HepG2 (cell line): ENCODE data around the gene MAOB. TPM values are rescaled to one million over a fixed set of nuclear protein-coding genes. Genes with fewer than 3 reads are reported as not detected.

Experiments used
- ATAC-seq: fragments of 200-7000 bp; cut with Tn5 transposase; 3 replicates; pipeline ENCODE4 v1.9.1; 2020; ENCODE audit warnings: mild to moderate bottlenecking, moderate library complexity
- BruUV-seq: library from RNA; stranded (reverse); fragments of 400-500 nt; replicated peaks from 2 replicates; lab custom pipeline; 2021; lab: Mats Ljungman, UMichigan
- CTCF ChIA-PET: fragments of 300-600 bp; formaldehyde crosslinking; extraction: SDS; loops from one replicate; lab custom pipeline; 2021; ENCODE audit warnings: low total read pairs, inconsistent platforms, low intra/inter-chr PET ratio; lab: Yijun Ruan, JAX
- POLR2A ChIA-PET: fragments of 350-600 bp; sonication (Branson Sonifier 250); formaldehyde crosslinking; loops from one replicate; lab custom pipeline; 2020; ENCODE audit warnings: antibody characterized with exemption, inconsistent platforms; lab: Yijun Ruan, JAX
- DNase-seq: peaks from one replicate; pipeline ENCODE4 v3.0.0-alpha.2; 2015; ENCODE audit warnings: low spot score
- FAIRE-seq: peaks from 3 replicates; lab custom pipeline; 2011; peaks lifted over from hg19 to GRCh38; lab: Jason Lieb, UNC
- H2AFZ ChIP-seq: one replicate; pipeline ENCODE4 v1.6.1; 2011; ENCODE audit warnings: low read length, inconsistent platforms
- H3K27ac ChIP-seq: fragments of 300-600 bp; 3 replicates; pipeline ENCODE4 v1.8.0; 2011; ENCODE audit warnings: mixed run types, mild to moderate bottlenecking, mixed read lengths, low read length, inconsistent platforms; ENCODE audit not compliant: insufficient read depth; ENCODE audit errors: extremely low read length
- H3K27me3 ChIP-seq, 2 experiments: fragments of 200-600 bp in 1 of 2; 2 replicates in 1 of 2; 3 replicates in 1 of 2; pipeline versions ENCODE4 v1.6.0 to v1.8.0; 2011; ENCODE audit warnings: low read length in 2 of 2, mild to moderate bottlenecking in 2 of 2, moderate library complexity in 2 of 2, inconsistent platforms in 1 of 2; ENCODE audit not compliant: insufficient read depth in 2 of 2, control insufficient read depth in 1 of 2
- H3K36me3 ChIP-seq, 2 experiments: fragments of 200-600 bp in 1 of 2; replicated peaks in 1 of 2; 2 replicates in 1 of 2; 3 replicates in 1 of 2; pipeline versions ENCODE4 v1.5.1 to v1.8.0; 2011; ENCODE audit warnings: low read length in 2 of 2, inconsistent platforms in 1 of 2; ENCODE audit not compliant: insufficient read depth in 2 of 2, control insufficient read depth in 1 of 2
- H3K4me1 ChIP-seq: 2 replicates; pipeline ENCODE4 v1.5.1; 2012; ENCODE audit warnings: low read length, inconsistent platforms; ENCODE audit not compliant: insufficient read depth
- H3K4me2 ChIP-seq: 2 replicates; pipeline ENCODE4 v1.6.0; 2011; ENCODE audit warnings: low read depth, low read length, inconsistent platforms
- H3K4me3 ChIP-seq, 3 experiments: fragments of 200-600 bp in 1 of 3; sonication (generic), shearing (Covaris generic) in 1 of 3; replicated peaks in 1 of 3; 2 replicates each; pipeline ENCODE4 v1.5.1; 2011 to 2016; ENCODE audit warnings: low read length in 3 of 3, inconsistent platforms in 2 of 3, low read depth in 2 of 3, mild to moderate bottlenecking in 2 of 3, control low read depth in 1 of 3, mixed read lengths in 1 of 3; ENCODE audit not compliant: insufficient read depth in 1 of 3
- H3K79me2 ChIP-seq: one replicate; pipeline ENCODE4 v1.6.1; 2011; ENCODE audit warnings: low read length, inconsistent platforms; ENCODE audit not compliant: insufficient read depth
- H3K9ac ChIP-seq: 2 replicates; pipeline ENCODE4 v1.6.0; 2011; ENCODE audit warnings: mild to moderate bottlenecking, low read depth, low read length, inconsistent platforms; ENCODE audit not compliant: insufficient read depth
- H3K9me3 ChIP-seq: 2 replicates; pipeline ENCODE4 v1.5.1; 2012; ENCODE audit warnings: mild to moderate bottlenecking, low read length
- H4K20me1 ChIP-seq: 2 replicates; pipeline ENCODE4 v1.6.0; 2011; ENCODE audit warnings: inconsistent platforms, mild to moderate bottlenecking, low read length, moderate library complexity; ENCODE audit not compliant: insufficient read depth
- MLXIP ChIP-seq: sonication (generic); formaldehyde crosslinking; IDR thresholded peaks from 2 replicates; pipeline ENCODE4 v1.9.0; 2021; ENCODE audit warnings: missing genetic modification reagents, borderline replicate concordance
- RBM39 ChIP-seq: fragments of 200-400 bp; formaldehyde crosslinking; IDR thresholded peaks from one replicate; pipeline ENCODE4 v1.6.1; 2018; ENCODE audit warnings: antibody characterized with exemption, mild to moderate bottlenecking, low read depth, low read length; ENCODE audit not compliant: poor library complexity, severe bottlenecking
- WGBS: methylation state at CpG from one replicate; pipeline ENCODE4 v1.1.6; 2017; ENCODE audit warnings: low lambda C conversion rate; 5-methylcytosine and 5-hydroxymethylcytosine counted together
- in situ Hi-C: cut with HindIII; loops from 2 replicates; pipeline ENCODE4 v1.10.0; 2017; ENCODE audit warnings: low pct_unique_long_range_greater_than_20kb; ENCODE audit not compliant: extremely low pct_ligation_motif_present
- intact Hi-C: fragments of 100-400 bp; cut with micrococcal nuclease; formaldehyde crosslinking; loops from one replicate; pipeline ENCODE4 v1.10.0; 2022; ENCODE audit not compliant: unreplicated experiment
- polyA plus RNA-seq, 8 experiments: library from polyadenylated mRNA; depleted of rRNA in 3 of 8; stranded (reverse) in 7 of 8; unstranded in 1 of 8; fragments of >200 nt; fragmentation: Illumina TruSeq in 4 of 8; extraction: Trizol in 4 of 8; gene quantifications; 2 replicates each; pipeline versions ENCODE4 v1.2.1 to v1.2.3, GENCODE V29; 2011 to 2016; ENCODE audit warnings: low read depth in 4 of 8, missing spikeins in 1 of 8, mixed read lengths in 1 of 8; ENCODE audit not compliant: insufficient read depth in 1 of 8
- total RNA-seq, 5 experiments: library from RNA; depleted of rRNA; stranded (reverse); fragments of >200 nt; fragmentation: Illumina TruSeq; extraction: Trizol; gene quantifications; 2 replicates each; pipeline ENCODE4 v1.2.3, GENCODE V29; 2016; ENCODE audit warnings: low read depth in 1 of 5

Gene MAOB
- total and polyA plus RNA-seq, 2 of the 13 experiments (the other 11 are each of a cell fraction or from before 2014, with no cell fraction given): 11.0 to 19.0 TPM

- BruUV-seq: no TSS peak
- ATAC-seq: 0 out of 3 replicates have a peak, but pooled peaks have one; percentile 31
Measured at GRCh38 chrX:43868791-43869190, 13.5 kb downstream of the MAOB start.

More at GRCh38 chrX:43868791-43869190, 13.5 kb downstream of the MAOB start:
- in situ Hi-C loops: no loop called here
- CTCF ChIA-PET: no interaction called here
- 34% methylated on average over 5 of the region's 6 CpGs for WGBS
- Histone ChIP-seq H3K9ac (no peak overlapping the region), H3K4me3 (no peak overlapping the region), H3K36me3 (no peaks in the 10 kb centered on the region), H3K4me2 (0 out of 2 replicates have a peak overlapping the region, but pooled peaks have one; percentile 6), H2AFZ (no peak overlapping the region), H3K27me3 (no peaks in the 10 kb centered on the region), H3K4me1 (peaks cover 38% of the 10 kb centered on the region), H4K20me1 (no peaks in the 10 kb centered on the region), H3K79me2 (no peaks in the 10 kb centered on the region), H3K9me3 (no peaks in the 10 kb centered on the region), H3K27ac (no peak overlapping the region)
- POLR2A ChIA-PET: no interaction called here
- DNase-seq (no peak), FAIRE-seq (no peak)
- intact Hi-C loops: no loop called here
- TF ChIP-seq RBM39: no peak
- no peak for TF ChIP-seq MLXIP
